Measurements from ENCODE around the gene PTPRM. TPM values are rescaled to one million over a fixed set of nuclear protein-coding genes. Genes with fewer than 3 reads are reported as not detected.

The PTPRM gene
- polyA plus RNA-seq, 2 of the 4 experiments (the other 2 are of a cell fraction): 44.5 to 199 TPM

DNA sequence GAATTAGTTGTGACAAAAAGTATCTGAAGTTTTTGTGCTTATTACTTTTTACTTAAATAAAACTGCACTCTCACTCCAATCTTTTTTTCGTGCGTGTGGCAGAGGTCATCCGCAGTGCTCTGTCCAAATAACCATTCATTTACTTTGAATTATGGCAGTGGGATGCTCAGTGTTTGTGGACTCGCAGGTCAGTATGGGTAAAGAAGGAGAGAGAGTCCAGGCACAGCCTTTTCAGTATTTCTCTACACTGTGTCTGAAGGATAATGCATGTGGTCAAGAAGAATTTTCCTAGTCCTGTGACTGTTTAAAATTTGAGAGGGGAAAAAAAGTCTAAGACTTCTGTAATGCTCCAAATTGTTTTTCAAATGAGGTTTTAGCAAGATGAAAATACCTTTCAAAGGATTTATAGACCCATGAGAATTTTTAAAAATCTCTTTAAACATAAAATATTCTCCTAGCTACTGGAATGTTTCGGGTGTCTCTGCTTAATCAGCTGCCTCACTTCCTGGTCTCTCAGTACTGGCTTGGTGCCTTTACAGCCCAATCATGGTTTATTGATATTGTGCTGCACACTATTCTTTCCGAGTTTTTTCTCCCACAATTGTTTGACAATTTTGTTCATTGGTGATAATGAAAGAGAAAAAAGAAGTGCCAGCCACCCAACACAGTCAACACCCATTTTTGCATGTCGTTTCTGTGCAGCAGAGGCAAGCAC, 453.2 kb downstream of the PTPRM start:
- Histone ChIP-seq H3K27ac (no peak overlapping the region), H3K4me3 (no peak overlapping the region), H3K9me3 (no peaks in the 10 kb centered on the region), H3K4me2 (no peak overlapping the region), H3K4me1 (peaks cover 8% of the 10 kb centered on the region; the same call in 1 of the 3 replicates)
- CTCF ChIA-PET: no interaction called here
- TF ChIP-seq GATA3 (IDR thresholded peaks at IDR 0.05; ENCODE audit: borderline replicate concordance): no peak
- no peak for TF ChIP-seq KDM1A (IDR thresholded peaks at IDR 0.05; ENCODE audit: low read depth)
- TF ChIP-seq RARB (CRISPR knock-in tag; IDR thresholded peaks at IDR 0.05): no peak
- TF ChIP-seq TP53 (CRISPR knock-in tag; IDR thresholded peaks at IDR 0.05): no peak
- no peak for TF ChIP-seq HEYL (CRISPR knock-in tag; IDR thresholded peaks at IDR 0.05)
- TF ChIP-seq HOXB5 (CRISPR knock-in tag; IDR thresholded peaks at IDR 0.05): no peak
- TF ChIP-seq, protein P1, sequence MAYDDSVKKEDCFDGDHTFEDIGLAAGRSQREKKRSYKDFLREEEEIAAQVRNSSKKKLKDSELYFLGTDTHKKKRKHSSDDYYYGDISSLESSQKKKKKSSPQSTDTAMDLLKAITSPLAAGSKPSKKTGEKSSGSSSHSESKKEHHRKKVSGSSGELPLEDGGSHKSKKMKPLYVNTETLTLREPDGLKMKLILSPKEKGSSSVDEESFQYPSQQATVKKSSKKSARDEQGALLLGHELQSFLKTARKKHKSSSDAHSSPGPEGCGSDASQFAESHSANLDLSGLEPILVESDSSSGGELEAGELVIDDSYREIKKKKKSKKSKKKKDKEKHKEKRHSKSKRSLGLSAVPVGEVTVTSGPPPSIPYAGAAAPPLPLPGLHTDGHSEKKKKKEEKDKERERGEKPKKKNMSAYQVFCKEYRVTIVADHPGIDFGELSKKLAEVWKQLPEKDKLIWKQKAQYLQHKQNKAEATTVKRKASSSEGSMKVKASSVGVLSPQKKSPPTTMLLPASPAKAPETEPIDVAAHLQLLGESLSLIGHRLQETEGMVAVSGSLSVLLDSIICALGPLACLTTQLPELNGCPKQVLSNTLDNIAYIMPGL (CRISPR knock-in tag; IDR thresholded peaks at IDR 0.05; ENCODE audit: borderline replicate concordance): no peak
- no peak for TF ChIP-seq ZC3H11A (IDR thresholded peaks at IDR 0.05)
- TF ChIP-seq SREBF2 (IDR thresholded peaks at IDR 0.05): no peak
- TF ChIP-seq SMC3 (IDR thresholded peaks at IDR 0.05): no peak
- TF ChIP-seq PHF8 (IDR thresholded peaks at IDR 0.05; ENCODE audit: borderline replicate concordance, low read depth): no peak
- no peak for TF ChIP-seq CHD4 (IDR thresholded peaks at IDR 0.05; ENCODE audit: borderline replicate concordance)
- no peak for TF ChIP-seq RCOR1 (IDR thresholded peaks at IDR 0.05; ENCODE audit: low read depth, low read length)
- TF ChIP-seq POLR2A (IDR thresholded peaks at IDR 0.05; ENCODE audit: low read length): no peak
- TF ChIP-seq ELK1 (IDR thresholded peaks at IDR 0.05; ENCODE audit: low read depth, low read length): no peak
- ATAC-seq (no peak), DNase-seq (ENCODE audit: low read depth in 1 of 2, low spot score in 1 of 2) (no peak), FAIRE-seq (no peak)
- POLR2A ChIA-PET: no interaction called here
- 88% methylated on average over 7 of the region's 7 CpGs for WGBS (ENCODE audit: missing lambda C conversion rate)

DNA sequence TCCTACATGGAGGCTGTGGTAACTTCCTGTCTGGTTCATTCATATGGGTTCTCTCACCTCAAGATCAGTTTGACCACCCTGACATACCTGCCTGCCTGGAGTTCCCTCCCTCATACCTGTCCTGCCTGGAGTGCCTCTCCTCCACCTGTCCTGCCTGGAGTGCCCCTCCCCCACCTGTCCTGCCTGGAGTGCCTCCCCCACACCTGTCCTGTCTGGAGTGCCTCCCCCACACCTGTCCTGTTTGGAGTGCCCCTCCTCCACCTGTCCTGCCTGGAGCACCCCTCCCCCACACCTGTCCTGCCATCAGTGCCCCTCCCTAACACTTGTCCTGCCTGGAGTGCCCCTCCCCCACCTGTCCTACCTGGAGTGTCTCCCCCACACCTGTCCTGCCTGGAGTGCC, 461.9 kb downstream of the PTPRM start:
- CTCF ChIA-PET: interaction anchor here (1.1 kb wide), 1 partner anchor 156 kb away, joined by 4 read pairs; no protein-coding TSS in a partner anchor
- no peaks in the 10 kb centered on the region for H3K9me3 ChIP-seq
- DNase-seq (ENCODE audit: low read depth in 1 of 2, low spot score in 1 of 2): no peak
- H3K4me1 ChIP-seq: 0 out of 3 replicates have a peak, but pooled peaks cover 2% of the 10 kb centered on the region
- no peak for ATAC-seq
- no peak for TF ChIP-seq ZSCAN20 (CRISPR knock-in tag; IDR thresholded peaks at IDR 0.05)
- no peak for TF ChIP-seq ESRRA (IDR thresholded peaks at IDR 0.05; ENCODE audit: borderline replicate concordance, low read length)
- TF ChIP-seq EP300 (IDR thresholded peaks at IDR 0.05): no peak
- TF ChIP-seq SREBF2 (IDR thresholded peaks at IDR 0.05): no peak
- TF ChIP-seq EHMT2 (IDR thresholded peaks at IDR 0.05; ENCODE audit: low read depth): no peak
- TF ChIP-seq REST (IDR thresholded peaks at IDR 0.05): no peak
- TF ChIP-seq TFCP2L1 (CRISPR knock-in tag; IDR thresholded peaks at IDR 0.05): no peak
- TF ChIP-seq, protein P2, sequence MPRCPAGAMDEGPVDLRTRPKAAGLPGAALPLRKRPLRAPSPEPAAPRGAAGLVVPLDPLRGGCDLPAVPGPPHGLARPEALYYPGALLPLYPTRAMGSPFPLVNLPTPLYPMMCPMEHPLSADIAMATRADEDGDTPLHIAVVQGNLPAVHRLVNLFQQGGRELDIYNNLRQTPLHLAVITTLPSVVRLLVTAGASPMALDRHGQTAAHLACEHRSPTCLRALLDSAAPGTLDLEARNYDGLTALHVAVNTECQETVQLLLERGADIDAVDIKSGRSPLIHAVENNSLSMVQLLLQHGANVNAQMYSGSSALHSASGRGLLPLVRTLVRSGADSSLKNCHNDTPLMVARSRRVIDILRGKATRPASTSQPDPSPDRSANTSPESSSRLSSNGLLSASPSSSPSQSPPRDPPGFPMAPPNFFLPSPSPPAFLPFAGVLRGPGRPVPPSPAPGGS (IDR thresholded peaks at IDR 0.05): no peak
- TF ChIP-seq ELK1 (IDR thresholded peaks at IDR 0.05; ENCODE audit: low read depth, low read length): no peak
- no peak for TF ChIP-seq RARB (CRISPR knock-in tag; IDR thresholded peaks at IDR 0.05)
- no peak for TF ChIP-seq FOXS1 (CRISPR knock-in tag; IDR thresholded peaks at IDR 0.05)
- FAIRE-seq: no peak
- no peak overlapping the region for H3K4me2 ChIP-seq
- H3K4me3 ChIP-seq: no peak overlapping the region
- POLR2A ChIA-PET: interaction anchor here (0.7 kb wide), 1 partner anchor 211 kb away, joined by 3 read pairs; no protein-coding TSS in a partner anchor
- H3K27ac ChIP-seq: no peak overlapping the region
